H9 (cell line): ENCODE data around the gene MGMT. TPM values are rescaled to one million over a fixed set of nuclear protein-coding genes. Genes with fewer than 3 reads are reported as not detected.
A peak's percentile ranks its signal among the peaks of the same experiment; 100 is the strongest.

Experiments
- DNase-seq: peaks from one replicate; pipeline ENCODE4 v3.0.0-alpha.2; 2017
- H2AFZ ChIP-seq: one replicate; pipeline ENCODE4 v1.6.1; 2013; ENCODE audit warnings: mild to moderate bottlenecking, low read length, control low read depth, moderate library complexity
- H2AK5ac ChIP-seq: 2 replicates; pipeline ENCODE4 v1.6.1; 2013; ENCODE audit warnings: low read length, control low read depth, mixed read lengths; ENCODE audit not compliant: insufficient read length
- H2BK120ac ChIP-seq: one replicate; pipeline ENCODE4 v1.6.1; 2013; ENCODE audit warnings: low read depth, mild to moderate bottlenecking, low read length, control low read depth, inconsistent platforms; ENCODE audit not compliant: poor library complexity, severe bottlenecking
- H2BK12ac ChIP-seq: 2 replicates; pipeline ENCODE4 v1.6.1; 2013; ENCODE audit warnings: low read length, control low read depth, mixed read lengths, low read depth; ENCODE audit not compliant: insufficient read length
- H2BK15ac ChIP-seq: 2 replicates; pipeline ENCODE4 v1.6.1; 2013; ENCODE audit warnings: low read depth, low read length, control low read depth
- H2BK20ac ChIP-seq: one replicate; pipeline ENCODE4 v1.6.1; 2013; ENCODE audit warnings: low read depth, mild to moderate bottlenecking, low read length, control low read depth, inconsistent platforms; ENCODE audit not compliant: poor library complexity, severe bottlenecking
- H2BK5ac ChIP-seq: 2 replicates; pipeline ENCODE4 v1.6.1; 2013; ENCODE audit warnings: low read length, control low read depth, mixed read lengths; ENCODE audit not compliant: insufficient read length
- H3K14ac ChIP-seq: 2 replicates; pipeline ENCODE4 v1.6.1; 2013; ENCODE audit warnings: low read length, control low read depth; ENCODE audit not compliant: insufficient read depth
- H3K18ac ChIP-seq: 2 replicates; pipeline ENCODE4 v1.6.1; 2013; ENCODE audit warnings: low read depth, mild to moderate bottlenecking, mixed read lengths, low read length, control low read depth; ENCODE audit not compliant: insufficient read length
- H3K23ac ChIP-seq: 2 replicates; pipeline ENCODE4 v1.6.1; 2013; ENCODE audit warnings: low read length, control low read depth, mixed read lengths, low read depth; ENCODE audit not compliant: insufficient read length
- H3K23me2 ChIP-seq: 2 replicates; pipeline ENCODE4 v1.6.1; 2013; ENCODE audit warnings: low read depth, mild to moderate bottlenecking, mixed read lengths, low read length, control low read depth; ENCODE audit not compliant: insufficient read length, poor library complexity, severe bottlenecking
- H3K27ac ChIP-seq: 2 replicates; pipeline ENCODE4 v1.5.1; 2013; ENCODE audit warnings: low read length, control low read depth, mixed read lengths, low read depth; ENCODE audit not compliant: insufficient read length
- H3K27me3 ChIP-seq: 2 replicates; pipeline ENCODE4 v1.6.1; 2013; ENCODE audit warnings: low read length, control low read depth, inconsistent platforms; ENCODE audit not compliant: insufficient read depth
- H3K4ac ChIP-seq: 2 replicates; pipeline ENCODE4 v1.6.1; 2013; ENCODE audit warnings: low read depth, mild to moderate bottlenecking, control low read depth, inconsistent platforms, low read length, moderate library complexity
- H3K4me1 ChIP-seq: 2 replicates; pipeline ENCODE4 v1.6.1; 2013; ENCODE audit warnings: low read length, control low read depth, inconsistent platforms; ENCODE audit not compliant: insufficient read depth
- H3K4me2 ChIP-seq: 2 replicates; pipeline ENCODE4 v1.6.1; 2013; ENCODE audit warnings: low read length, control low read depth, mixed read lengths; ENCODE audit not compliant: insufficient read length, insufficient read depth
- H3K56ac ChIP-seq: 2 replicates; pipeline ENCODE4 v1.6.1; 2013; ENCODE audit warnings: low read depth, mild to moderate bottlenecking, mixed read lengths, low read length, control low read depth; ENCODE audit not compliant: insufficient read length
- H3K79me1 ChIP-seq: 2 replicates; pipeline ENCODE4 v1.6.1; 2013; ENCODE audit warnings: low read depth, mild to moderate bottlenecking, moderate library complexity, low read length, control low read depth, inconsistent platforms; ENCODE audit not compliant: insufficient read depth, poor library complexity, severe bottlenecking
- H3K79me2 ChIP-seq: 2 replicates; pipeline ENCODE4 v1.6.1; 2013; ENCODE audit warnings: low read length, control low read depth, inconsistent platforms; ENCODE audit not compliant: insufficient read depth
- H3K9ac ChIP-seq: 2 replicates; pipeline ENCODE4 v1.6.1; 2013; ENCODE audit warnings: low read length, control low read depth, mixed read lengths; ENCODE audit not compliant: insufficient read length; ENCODE audit errors: extremely low read depth
- H3K9me3 ChIP-seq: one replicate; pipeline ENCODE4 v1.6.1; 2013; ENCODE audit warnings: low read depth, low read length, inconsistent platforms; ENCODE audit not compliant: control insufficient read depth
- H3T11ph ChIP-seq: one replicate; pipeline ENCODE4 v1.6.1; 2013; ENCODE audit warnings: mild to moderate bottlenecking, low read length, control low read depth, inconsistent platforms
- H4K20me1 ChIP-seq: one replicate; pipeline ENCODE4 v1.6.1; 2013; ENCODE audit not compliant: control insufficient read depth, insufficient read length, insufficient read depth
- H4K5ac ChIP-seq: 2 replicates; pipeline ENCODE4 v1.6.1; 2013; ENCODE audit warnings: low read depth, mild to moderate bottlenecking, mixed read lengths, low read length, control low read depth; ENCODE audit not compliant: insufficient read length
- H4K8ac ChIP-seq: replicated peaks from 2 replicates; pipeline ENCODE4 v1.6.1; 2013; ENCODE audit warnings: low read length, control low read depth, mixed read lengths, low read depth; ENCODE audit not compliant: insufficient read length
- H4K91ac ChIP-seq: 2 replicates; pipeline ENCODE4 v1.6.1; 2013; ENCODE audit warnings: low read depth, mild to moderate bottlenecking, moderate library complexity, mixed read lengths, low read length, control low read depth; ENCODE audit not compliant: insufficient read length
- H3K27ac Mint-ChIP-seq, 3 experiments: 2 replicates in 2 of 3; 3 replicates in 1 of 3; pipeline ENCODE4 v1.8.0; 2020 to 2021; ENCODE audit warnings: mixed read lengths in 3 of 3, mild to moderate bottlenecking in 1 of 3, moderate library complexity in 1 of 3
- H3K27me3 Mint-ChIP-seq: 2 replicates; pipeline ENCODE4 v1.8.0; 2021; ENCODE audit warnings: low read depth, mild to moderate bottlenecking, moderate library complexity, mixed read lengths
- H3K36me3 Mint-ChIP-seq, 3 experiments: 2 replicates in 2 of 3; 3 replicates in 1 of 3; pipeline ENCODE4 v1.8.0; 2020 to 2021; ENCODE audit warnings: low read depth in 3 of 3, mixed read lengths in 3 of 3; ENCODE audit not compliant: insufficient read depth in 1 of 3
- H3K4me1 Mint-ChIP-seq, 2 experiments: 2 replicates each; pipeline ENCODE4 v1.8.0; 2020; ENCODE audit warnings: mixed read lengths in 2 of 2
- H3K4me3 Mint-ChIP-seq, 2 experiments: 2 replicates in 1 of 2; 3 replicates in 1 of 2; pipeline ENCODE4 v1.8.0; 2020 to 2021; ENCODE audit warnings: mild to moderate bottlenecking in 2 of 2, mixed read lengths in 2 of 2, moderate library complexity in 1 of 2
- H3K9me3 Mint-ChIP-seq, 2 experiments: 2 replicates in 1 of 2; 3 replicates in 1 of 2; pipeline ENCODE4 v1.8.0; 2020; ENCODE audit warnings: mild to moderate bottlenecking in 2 of 2, mixed read lengths in 2 of 2, moderate library complexity in 1 of 2
- CTCF ChIP-seq: fragments of 200-600 bp; sonication (generic); conservative IDR thresholded peaks from 3 replicates; pipeline ENCODE4 v1.8.0; 2021; ENCODE audit warnings: antibody characterized with exemption, mild to moderate bottlenecking
- WGBS: extraction: QIAGEN DNeasy Blood & Tissue Kit; methylation state at CpG from one replicate; pipeline ENCODE4 v1.1.7; 2013; ENCODE audit warnings: missing lambda C conversion rate, low lambda C conversion rate, mixed read lengths; ENCODE audit not compliant: insufficient read length; ENCODE audit errors: extremely low coverage; 5-methylcytosine and 5-hydroxymethylcytosine counted together
- total RNA-seq: library from RNA; stranded (reverse); gene quantifications from 2 replicates; pipeline ENCODE4 v1.2.1, GENCODE V29; 2021

The MGMT gene
- total RNA-seq, 1 experiment from 2014 or later: 18.4 TPM

DNA sequence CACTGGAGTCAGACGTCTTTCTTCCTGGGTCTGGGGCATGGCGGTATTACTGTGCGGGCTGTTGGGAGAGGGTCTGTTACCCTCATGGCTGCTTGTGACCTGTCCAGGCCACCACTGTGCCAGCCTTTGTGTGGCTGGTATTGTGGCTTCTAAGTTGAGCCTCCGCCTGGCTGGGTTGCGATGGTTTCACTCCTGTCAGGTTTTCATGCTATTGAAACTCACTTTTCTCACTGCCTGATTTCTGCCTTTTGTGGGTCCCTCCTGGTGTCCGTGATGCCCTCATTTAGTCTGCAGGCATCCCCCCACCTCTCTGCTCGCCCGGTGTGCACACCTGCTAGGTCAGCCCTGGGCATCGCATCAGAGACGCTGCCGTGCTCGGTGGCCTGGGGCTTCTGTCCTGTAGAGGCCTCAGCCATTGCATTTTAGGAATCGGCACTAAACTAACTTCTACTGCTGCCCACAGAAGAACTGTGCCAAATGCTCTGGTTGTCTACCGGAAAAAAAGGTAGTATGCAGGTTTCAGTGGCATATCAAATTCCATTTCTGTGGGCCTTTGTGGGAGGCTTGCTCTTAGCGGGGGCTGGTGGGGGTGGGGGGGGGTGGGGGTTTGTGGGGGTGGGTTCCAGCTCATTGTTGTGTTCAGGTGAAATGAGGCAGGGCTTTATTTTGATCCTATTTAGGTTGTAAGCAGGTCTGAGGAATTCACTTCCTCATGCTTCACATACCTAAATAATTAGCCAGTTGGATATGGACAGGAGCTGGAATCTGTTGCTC, 64.3 kb downstream of the MGMT start:
- H3K18ac ChIP-seq: peak overlapping the region; percentile 68
- Mint-ChIP-seq H3K27me3 (no peaks in the 10 kb centered on the region; the same call in 1 of the 2 replicates), H3K36me3 (peaks cover 0 to 6% (median 5%) of the 10 kb centered on the region in 3 experiments; a peak in 5 of 7 replicates), H3K9me3 (no peaks in the 10 kb centered on the region; a peak in 1 of 5 replicates), H3K4me3 (peak overlapping the region in 1 of 2 experiments; percentile 26; a peak in 2 of 5 replicates), H3K27ac (peak overlapping the region; percentile 77 to 97 (median 97)), H3K4me1 (peaks cover 29% of the 10 kb centered on the region in 2 experiments)
- no peaks in the 10 kb centered on the region for H4K20me1 ChIP-seq
- H2BK12ac ChIP-seq: peak overlapping the region; percentile 27
- H3K23me2 ChIP-seq: no peaks in the 10 kb centered on the region
- peak overlapping the region; percentile 48 for H3K27ac ChIP-seq
- no peak overlapping the region for H4K5ac ChIP-seq
- H3K56ac ChIP-seq: no peak overlapping the region
- no peak overlapping the region for H2BK20ac ChIP-seq
- no peak overlapping the region for H3T11ph ChIP-seq
- TF ChIP-seq CTCF: no peak
- no peak for DNase-seq
- H2AFZ ChIP-seq: no peak overlapping the region
- no peak overlapping the region for H3K9ac ChIP-seq
- H3K23ac ChIP-seq: no peak overlapping the region
- WGBS: no CpG with 5 or more reads among the region's 15 CpGs
- H3K4me1 ChIP-seq: peaks cover 5% of the 10 kb centered on the region; the same call in 1 of the 2 replicates
- H3K4me2 ChIP-seq: no peak overlapping the region
- H4K91ac ChIP-seq: peak overlapping the region; percentile 64
- H3K9me3 ChIP-seq: no peaks in the 10 kb centered on the region
- no peak overlapping the region for H2BK5ac ChIP-seq
- H2BK120ac ChIP-seq: no peak overlapping the region
- H3K27me3 ChIP-seq: no peaks in the 10 kb centered on the region
- peak overlapping the region; percentile 42; the same call in 1 of the 2 replicates for H3K4ac ChIP-seq
- no peaks in the 10 kb centered on the region for H3K79me2 ChIP-seq
- H3K14ac ChIP-seq: peak overlapping the region; percentile 76
- H4K8ac ChIP-seq: no peak overlapping the region
- H2AK5ac ChIP-seq: no peak overlapping the region
- H3K79me1 ChIP-seq: no peaks in the 10 kb centered on the region
- H2BK15ac ChIP-seq: no peak overlapping the region
